Uterus (tissue), 2 donors: Measurements from ENCODE around the gene KRTAP20-4.

Experiments used
- CTCF ChIP-seq, 4 experiments: fragments of 200-600 bp in 2 of 4; fragments of 450-650 bp in 2 of 4; sonication (generic) in 2 of 4; IDR thresholded peaks; one replicate each; pipeline ENCODE4 v1.5.1; 2016 to 2019; ENCODE audit warnings: antibody characterized with exemption in 4 of 4, mild to moderate bottlenecking in 2 of 4, moderate library complexity in 1 of 4
- POLR2A ChIP-seq, 2 donors: fragments of 450-650 bp; IDR thresholded peaks; one replicate each; pipeline ENCODE4 v1.6.1; 2016; ENCODE audit warnings: antibody characterized with exemption in 2 of 2, mild to moderate bottlenecking in 1 of 2, moderate library complexity in 1 of 2

GRCh38 chr21:30592140-30592539, 28.3 kb upstream of the KRTAP20-4 start, which contains the start of gene KRTAP6-3:
- TF ChIP-seq CTCF (IDR thresholded peaks at IDR 0.05) (no peak), POLR2A (IDR thresholded peaks at IDR 0.05) (no peak)
